ENCODE data around the gene KIAA0753.

DNA sequence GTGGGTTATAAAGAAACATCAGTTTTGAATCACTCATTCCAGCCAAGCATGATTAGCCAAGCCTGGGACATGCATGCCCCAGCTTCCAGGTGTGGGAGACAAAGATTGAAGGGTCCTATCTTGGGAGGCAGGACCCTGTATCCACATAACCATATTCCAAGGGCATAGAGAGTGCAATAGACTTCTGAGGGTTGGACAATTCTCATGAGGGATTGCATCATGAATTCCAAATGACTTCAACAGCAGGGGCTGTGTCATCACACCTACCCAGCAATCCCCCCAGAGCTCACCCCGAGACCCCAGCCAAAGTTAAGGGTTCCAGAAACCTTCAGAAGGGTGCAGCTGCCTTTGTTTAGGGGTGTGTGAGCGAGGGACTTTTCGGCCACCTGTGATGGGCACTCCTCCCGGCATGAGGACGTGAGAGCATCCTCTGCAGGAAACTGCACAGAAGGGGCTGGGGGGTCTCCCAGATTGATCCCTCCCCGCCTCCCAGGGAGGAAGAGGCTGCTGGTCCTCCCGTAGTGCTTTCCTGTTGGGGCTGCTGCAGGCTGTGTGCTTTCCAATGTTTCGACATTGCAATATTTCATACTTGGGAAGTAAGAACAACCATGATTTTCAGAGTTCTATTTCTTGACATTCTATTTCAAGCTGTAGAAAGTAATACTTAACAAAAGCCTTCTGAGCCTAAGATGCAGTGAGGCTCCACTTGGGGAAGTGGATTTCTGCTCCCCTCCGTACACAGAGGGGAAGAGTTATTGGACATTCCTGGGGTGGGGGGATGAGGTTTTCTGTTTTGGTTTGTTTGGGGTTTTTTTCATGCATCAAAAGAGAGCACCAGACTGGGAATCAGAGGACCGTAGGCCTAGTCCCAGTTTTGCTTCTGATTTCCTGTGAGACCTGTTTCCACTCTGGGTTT, 70.9 kb downstream of the KIAA0753 start:
- TF ChIP-seq CTCF (IDR thresholded peaks at IDR 0.05 in 2 of 3, conservative IDR thresholded peaks at IDR 0.05 in 1 of 3; ENCODE audit: borderline replicate concordance in 1 of 3, insufficient read depth in 1 of 3, low read depth in 2 of 3, low read length in 2 of 3) (no peak), POLR2AphosphoS5 (IDR thresholded peaks at IDR 0.05; ENCODE audit: low read depth, low read length) (no peak), CEBPB (IDR thresholded peaks at IDR 0.05; ENCODE audit: low read depth) (no peak), ZNF274 (IDR thresholded peaks at IDR 0.05; ENCODE audit: low read depth, low read length) (no peak), ZBTB33 (IDR thresholded peaks at IDR 0.05; ENCODE audit: extremely low read depth, insufficient replicate concordance, low read length) (no peak), SP1 (IDR thresholded peaks at IDR 0.05; ENCODE audit: low read depth) (no peak), EZH2 (IDR thresholded peaks at IDR 0.05) (no peak), REST (IDR thresholded peaks at IDR 0.05; ENCODE audit: low read depth) (no peak), ZFX (IDR thresholded peaks at IDR 0.05) (no peak), RAD21 (IDR thresholded peaks at IDR 0.05; ENCODE audit: low read depth) (no peak), CBX3 (IDR thresholded peaks at IDR 0.05; ENCODE audit: low read depth) (no peak)
- TF ChIP-seq, protein P1, sequence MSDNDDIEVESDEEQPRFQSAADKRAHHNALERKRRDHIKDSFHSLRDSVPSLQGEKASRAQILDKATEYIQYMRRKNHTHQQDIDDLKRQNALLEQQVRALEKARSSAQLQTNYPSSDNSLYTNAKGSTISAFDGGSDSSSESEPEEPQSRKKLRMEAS (IDR thresholded peaks at IDR 0.05): no peak
